NCI-H2171 (cell line): ENCODE results near the gene LMAN1L.

ENCODE experiments used
- DNase-seq: peaks from one replicate; lab custom pipeline; 2025; lab: John Stamatoyannopoulos, UW

LMAN1L gene

DNA sequence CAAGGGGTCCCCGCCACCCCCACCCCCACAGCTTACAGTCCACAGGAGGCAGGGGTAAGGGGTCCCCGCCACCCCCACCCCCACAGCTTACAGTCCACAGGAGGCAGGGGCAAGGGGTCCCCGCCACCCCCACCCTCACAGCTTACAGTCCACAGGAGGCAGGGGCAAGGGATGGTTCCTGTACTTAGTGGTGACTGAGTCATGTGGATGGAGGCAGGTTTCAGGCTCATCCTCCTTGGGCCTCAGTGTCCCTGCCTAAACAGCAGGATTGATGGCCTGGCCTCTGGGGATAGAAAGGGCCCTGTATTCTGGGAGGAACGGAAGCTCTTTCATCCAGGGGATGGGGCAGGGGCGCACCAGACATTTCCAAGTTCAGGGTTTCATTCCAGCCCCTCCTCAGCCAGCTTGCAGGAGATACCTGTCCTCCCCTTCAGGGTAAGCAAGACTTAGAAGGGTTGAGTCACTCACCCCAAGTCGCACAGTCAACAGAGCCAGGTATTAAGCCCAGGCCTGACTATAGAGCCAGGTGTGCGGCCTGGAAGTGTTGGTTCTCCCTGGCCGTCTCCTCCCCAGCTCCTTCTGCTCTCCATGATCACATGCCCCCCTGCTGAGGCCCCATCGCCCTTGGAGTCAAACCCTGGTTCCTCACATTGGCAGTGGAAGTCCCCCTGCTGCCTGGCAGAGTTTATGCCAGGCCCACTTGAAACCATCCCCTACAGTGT lies 18.2 kb upstream of the LMAN1L start:
- DNase-seq, result no peak

DNA sequence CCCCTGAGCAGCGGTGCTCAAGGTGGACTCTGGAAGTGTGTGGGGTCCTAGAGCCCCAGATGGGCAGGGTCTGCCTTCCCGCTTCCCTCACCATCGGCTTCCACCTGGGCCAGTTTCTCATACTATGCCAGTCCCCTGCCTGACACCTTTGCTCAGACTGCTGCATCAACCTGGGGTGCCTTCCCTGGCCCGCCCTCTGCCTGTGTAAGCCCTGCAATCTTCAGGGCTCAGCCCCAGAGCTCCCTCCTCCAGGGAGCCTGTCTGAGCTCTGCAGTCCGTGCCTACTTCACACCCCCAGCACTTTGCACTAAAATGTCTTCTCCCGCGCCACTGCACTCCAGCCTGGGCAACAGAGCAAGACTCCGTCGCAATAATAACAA lies 17.7 kb upstream of the LMAN1L start:
- DNase-seq, result no peak

DNA sequence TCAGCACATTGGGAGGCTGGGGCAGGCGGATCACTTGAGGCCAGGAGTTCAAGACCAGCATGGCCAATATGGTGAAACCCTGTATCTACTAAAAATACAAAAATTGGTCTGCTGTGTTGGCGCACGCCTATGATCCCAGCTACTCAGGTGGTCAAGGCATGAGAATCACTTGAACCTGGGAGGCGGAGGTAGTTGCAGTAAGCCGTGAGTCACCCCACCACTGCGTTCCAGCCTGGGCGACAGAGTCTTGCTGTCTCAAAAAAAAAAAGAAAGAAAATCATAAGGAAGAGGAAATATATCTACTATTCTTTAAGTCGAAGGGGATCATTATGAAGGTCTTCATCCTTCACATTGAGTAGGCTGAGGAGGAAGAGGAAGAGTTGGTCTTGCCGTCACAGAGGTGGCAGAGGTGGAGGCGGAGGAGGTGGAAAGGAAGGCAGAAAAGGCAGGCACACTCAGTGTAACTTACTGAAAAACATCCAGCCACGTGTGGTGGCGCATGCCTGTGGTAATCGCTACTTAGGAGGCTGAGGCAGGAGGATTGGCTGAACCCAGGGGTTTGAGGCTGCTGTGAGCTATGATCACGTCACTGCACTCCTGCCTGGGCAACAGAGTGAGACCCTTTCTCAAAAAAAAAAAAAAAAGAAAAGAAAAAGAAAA lies 16.5 kb upstream of the LMAN1L start:
- DNase-seq, result no peak

DNA sequence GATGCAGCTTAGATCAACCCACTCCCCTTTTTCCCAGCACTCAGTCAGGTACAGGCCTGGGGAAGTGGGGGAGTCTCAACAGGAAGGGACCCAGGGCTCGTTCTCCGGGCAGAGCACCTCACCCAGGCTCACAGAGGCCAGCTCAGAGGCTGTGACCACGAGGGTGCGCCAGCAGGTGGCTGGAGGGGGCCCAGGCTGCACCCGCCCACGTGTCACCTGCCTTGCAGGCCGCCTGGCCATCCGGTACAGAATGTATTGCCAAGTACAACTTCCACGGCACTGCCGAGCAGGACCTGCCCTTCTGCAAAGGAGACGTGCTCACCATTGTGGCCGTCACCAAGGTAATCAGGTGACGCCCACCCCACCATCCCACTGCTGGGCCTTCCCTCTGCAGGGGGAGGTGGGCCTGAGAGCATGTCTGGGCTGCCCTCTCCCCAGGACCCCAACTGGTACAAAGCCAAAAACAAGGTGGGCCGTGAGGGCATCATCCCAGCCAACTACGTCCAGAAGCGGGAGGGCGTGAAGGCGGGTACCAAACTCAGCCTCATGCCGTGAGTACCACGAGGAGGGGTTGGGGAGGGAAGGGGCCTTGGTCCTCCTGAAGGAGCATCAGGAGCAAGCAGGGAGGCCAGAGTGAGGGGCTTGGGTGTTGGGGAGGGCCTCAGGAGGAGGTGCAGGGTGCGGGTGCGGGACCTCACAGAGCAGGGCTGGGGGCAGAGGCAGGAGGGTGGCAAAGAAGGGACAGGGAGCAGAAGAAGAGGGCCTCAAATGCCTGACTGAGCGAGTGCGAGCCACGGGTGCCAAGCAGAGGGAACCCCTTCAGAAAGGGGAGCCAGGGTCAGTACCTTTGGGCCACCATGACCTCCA lies 14.0 kb upstream of the LMAN1L start:
- no peak for DNase-seq

DNA sequence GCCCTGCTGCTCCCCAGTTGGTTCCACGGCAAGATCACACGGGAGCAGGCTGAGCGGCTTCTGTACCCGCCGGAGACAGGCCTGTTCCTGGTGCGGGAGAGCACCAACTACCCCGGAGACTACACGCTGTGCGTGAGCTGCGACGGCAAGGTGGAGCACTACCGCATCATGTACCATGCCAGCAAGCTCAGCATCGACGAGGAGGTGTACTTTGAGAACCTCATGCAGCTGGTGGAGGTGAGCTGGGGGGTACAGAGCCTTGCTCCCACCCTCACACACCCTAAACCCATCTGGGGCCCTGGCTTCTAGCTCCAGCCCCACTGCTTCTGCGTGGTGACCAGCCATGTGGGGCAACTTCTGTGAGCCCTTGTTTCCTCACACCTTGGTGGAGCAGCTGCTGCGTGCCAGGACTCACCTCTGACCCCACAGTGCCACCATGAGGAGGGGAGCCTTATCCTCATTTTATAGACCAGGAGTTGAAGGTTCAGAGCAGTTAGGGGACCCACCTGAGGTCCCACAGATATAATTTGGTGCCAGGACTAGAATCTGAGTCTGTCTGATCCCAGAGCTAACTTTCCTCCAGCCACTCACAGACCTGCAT lies 13.3 kb upstream of the LMAN1L start:
- no peak for DNase-seq

DNA sequence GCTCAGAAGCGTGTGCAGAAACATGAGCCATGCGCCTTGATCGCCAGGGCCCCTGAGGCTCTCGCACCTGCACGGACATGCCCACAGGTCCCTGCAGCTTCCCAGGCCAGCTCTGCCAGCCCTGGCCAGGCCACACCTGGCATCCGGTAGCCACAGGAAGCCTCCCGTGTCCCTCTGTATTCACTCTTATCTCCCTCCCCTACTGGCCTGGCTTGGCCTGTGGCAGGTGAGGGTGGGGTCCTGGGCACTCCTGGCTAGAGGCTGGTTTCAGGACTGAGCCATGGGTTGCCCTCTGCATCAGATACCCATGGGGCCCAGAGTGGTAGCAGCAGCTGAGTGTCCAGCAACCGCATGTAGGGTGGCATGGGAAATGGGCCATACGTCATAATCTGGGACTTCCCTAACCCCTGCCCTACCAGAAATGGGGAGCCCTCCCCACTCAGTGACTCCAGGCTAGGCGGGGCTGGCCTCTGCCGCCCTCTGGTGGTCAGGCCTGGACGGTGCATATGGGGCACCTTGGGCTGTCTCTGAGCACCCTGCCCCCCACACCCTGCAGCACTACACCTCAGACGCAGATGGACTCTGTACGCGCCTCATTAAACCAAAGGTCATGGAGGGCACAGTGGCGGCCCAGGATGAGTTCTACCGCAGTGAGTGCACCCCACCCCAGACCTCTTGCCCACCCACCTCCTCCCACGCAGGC lies 12.6 kb upstream of the LMAN1L start:
- peak; percentile 36 for DNase-seq

DNA sequence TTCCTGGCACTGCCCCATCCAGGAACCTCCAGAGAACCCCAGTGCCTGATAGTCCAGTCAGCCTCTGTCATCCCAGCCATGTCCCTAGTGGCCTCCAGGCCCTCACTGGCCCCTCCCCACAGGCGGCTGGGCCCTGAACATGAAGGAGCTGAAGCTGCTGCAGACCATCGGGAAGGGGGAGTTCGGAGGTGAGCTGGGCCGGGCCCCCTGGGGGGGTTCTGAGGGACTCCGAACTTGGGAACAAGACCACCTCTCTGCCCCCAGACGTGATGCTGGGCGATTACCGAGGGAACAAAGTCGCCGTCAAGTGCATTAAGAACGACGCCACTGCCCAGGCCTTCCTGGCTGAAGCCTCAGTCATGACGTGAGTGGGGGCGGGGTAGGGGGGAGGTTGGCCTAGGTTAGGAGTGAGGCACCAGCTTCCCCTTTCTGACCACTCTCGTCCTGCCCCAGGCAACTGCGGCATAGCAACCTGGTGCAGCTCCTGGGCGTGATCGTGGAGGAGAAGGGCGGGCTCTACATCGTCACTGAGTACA lies 12.0 kb upstream of the LMAN1L start:
- DNase-seq, result no peak

DNA sequence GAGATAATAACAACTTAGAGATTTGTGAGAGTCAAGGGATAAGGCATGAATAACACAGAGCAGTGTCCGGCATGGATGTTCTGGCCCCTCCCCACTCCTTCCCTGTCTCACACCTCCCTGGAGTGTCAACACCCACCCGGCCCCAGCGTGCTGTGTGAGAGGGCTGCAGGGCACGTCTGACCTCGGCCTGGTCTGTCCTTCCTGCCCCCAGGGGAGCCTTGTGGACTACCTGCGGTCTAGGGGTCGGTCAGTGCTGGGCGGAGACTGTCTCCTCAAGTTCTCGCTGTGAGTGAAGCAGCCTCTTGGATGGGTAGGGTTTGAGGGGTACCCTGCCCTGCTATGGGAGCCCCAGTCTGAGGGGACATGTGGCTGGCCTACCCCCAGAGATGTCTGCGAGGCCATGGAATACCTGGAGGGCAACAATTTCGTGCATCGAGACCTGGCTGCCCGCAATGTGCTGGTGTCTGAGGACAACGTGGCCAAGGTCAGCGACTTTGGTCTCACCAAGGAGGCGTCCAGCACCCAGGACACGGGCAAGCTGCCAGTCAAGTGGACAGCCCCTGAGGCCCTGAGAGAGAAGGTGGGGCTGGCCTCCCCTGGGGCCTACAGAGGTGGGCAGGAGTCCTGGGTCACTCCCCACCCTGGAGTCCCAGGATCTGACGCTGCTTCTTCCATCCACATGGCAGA lies 11.2 kb upstream of the LMAN1L start:
- no peak for DNase-seq

DNA sequence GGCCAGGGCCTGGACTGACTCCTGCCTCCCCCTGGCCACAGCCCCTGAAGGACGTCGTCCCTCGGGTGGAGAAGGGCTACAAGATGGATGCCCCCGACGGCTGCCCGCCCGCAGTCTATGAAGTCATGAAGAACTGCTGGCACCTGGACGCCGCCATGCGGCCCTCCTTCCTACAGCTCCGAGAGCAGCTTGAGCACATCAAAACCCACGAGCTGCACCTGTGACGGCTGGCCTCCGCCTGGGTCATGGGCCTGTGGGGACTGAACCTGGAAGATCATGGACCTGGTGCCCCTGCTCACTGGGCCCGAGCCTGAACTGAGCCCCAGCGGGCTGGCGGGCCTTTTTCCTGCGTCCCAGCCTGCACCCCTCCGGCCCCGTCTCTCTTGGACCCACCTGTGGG lies 10.3 kb upstream of the LMAN1L start:
- DNase-seq, result no peak

DNA sequence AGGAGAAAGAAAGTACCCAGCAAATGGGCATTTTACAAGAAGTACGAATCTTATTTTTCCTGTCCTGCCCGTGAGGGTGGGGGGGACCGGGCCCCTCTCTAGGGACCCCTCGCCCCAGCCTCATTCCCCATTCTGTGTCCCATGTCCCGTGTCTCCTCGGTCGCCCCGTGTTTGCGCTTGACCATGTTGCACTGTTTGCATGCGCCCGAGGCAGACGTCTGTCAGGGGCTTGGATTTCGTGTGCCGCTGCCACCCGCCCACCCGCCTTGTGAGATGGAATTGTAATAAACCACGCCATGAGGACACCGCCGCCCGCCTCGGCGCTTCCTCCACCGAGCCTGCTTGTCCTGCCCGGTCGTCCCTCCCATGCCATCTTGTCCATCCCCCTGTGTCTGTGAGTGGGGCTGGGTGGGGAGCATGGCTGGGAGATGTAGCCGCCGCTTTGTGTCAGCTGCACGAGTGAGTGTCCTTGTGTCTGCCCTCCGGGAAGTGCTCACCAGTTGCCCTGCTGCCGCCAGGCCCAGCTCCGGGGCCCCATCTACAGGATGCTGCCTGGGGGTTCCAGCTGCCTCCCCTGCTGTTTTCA lies 9.7 kb upstream of the LMAN1L start:
- DNase-seq, result no peak

DNA sequence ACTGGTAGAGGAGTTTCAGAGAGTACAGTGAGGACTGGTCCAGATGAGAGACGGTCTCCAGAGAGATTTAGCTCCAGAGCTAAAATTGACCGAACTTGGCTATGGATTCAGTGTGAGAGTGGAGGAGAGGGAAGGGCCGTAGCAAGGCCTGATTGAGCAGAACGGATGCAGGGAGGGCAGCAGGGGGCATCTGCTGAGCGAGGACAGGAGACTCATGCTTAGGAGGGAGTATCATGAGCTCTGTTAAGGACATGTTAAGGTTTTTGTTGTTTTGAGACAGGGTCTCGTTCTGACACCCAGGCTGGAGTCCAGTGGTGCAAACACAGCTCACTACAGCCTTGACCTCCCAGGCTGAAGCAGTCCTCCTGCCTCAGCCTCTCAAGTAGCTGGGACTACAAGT lies 7.7 kb upstream of the LMAN1L start:
- DNase-seq, result no peak

DNA sequence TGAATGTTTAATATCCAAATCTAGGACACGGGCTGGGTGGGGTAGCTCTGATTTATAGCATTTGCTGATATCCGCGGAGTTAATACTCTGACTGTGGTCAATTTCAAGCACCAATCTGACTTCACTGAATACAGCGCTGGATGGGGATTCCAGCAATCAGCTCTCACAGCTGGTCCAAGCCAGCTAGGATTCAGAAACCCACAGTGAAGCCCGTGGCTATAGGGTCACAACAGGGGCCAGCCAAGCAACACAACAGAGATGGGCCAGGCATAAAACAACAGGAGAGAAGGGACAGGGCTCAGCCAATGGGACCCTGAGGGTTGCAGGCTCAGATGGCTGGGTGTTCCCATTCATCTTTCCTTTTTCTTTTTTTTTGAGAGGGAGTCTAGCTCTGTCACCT lies 5.4 kb upstream of the LMAN1L start:
- no peak for DNase-seq

DNA sequence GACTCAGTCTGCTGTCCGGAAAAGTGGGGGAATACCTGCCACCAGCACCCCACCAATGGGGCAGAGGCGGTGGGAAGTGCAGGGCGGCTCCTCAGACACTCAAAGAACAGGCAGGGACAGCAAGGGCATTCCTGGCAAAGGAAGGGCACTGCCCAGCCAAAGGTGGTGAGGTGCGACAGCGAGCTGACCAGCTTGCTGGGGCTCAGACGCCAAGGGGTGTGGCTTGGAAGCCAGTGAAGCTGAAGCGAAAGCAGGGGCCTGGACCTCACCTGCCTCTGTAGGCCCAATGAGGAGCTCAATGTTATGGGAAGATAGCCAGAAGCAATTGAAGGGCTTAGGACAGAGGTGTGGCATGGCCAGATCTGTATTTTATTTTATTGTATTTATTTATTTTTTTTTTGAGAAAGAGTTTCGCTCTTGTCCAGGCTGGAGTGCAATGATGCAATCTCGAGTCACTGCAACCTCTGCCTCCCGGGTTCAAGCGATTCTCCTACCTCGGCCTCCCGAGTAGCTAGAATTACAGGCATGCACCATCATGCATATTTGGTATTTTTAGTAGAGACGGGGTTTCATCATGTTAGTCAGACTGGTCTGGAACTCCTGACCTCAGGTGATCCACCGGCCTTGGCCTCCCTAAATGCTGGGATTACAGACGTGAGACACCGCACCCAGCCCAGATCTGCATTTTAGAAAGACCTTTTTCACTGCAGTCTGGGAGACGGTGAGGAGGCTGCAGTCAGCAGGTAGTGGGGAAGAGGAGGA lies 4.4 kb upstream of the LMAN1L start:
- DNase-seq, result no peak

DNA sequence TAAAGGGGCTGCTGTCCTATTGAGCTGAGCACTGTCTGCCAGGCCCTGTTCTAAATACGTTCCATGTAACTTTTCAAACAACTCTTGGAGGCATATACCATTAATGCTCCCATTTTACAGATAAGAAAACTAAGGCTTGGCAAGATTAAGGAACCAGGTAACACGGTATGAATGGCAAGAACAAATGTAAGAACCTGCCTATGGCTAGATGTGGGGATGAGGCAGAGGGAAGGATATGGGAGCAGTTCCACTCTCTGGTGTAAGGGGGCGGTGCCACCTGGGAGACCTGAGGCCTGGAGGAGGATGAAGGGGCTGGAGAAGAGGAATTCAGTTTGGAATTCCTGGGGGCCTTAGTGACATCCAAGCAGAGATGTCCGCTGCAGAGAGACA lies 3.8 kb upstream of the LMAN1L start:
- DNase-seq, result no peak

DNA sequence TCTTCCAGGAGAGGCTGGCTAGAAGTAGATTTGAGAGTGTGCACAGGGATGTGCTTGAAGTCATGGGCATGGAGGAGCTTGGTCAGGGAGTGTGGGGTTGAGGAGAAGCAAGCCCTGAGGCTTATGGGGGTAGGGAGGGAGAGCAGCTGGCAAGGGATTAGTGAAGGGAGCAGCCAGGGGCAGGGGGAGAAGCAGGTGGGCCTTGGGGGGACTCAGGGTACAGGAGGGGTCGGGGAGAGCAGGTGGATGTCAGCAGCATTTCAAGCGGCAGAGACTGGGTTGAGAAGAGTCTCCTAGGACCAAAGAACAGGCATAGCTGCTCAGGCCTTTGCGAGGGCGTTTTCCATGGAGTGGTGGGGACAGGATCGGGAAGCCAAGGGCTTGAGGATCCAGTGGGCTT lies 3.4 kb upstream of the LMAN1L start:
- no peak for DNase-seq

DNA sequence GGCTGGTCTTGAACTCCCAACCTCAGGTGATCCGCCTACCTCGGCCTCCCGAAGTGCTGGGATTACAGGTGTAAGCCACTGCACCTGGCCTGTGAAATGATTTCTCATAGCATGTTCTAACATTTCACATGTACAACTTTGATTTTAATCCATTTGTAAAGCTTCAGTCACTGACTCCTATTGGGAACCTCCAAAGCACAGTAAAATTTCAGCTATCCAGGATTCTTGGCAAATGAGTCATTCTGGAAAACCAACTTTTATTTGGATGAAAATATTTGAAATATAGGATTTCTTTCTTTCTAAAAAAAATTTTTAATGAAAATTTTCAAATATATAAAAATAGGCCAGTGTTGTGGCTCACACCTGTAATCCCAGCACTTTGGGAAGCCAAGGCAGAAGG lies 2.7 kb upstream of the LMAN1L start:
- no peak for DNase-seq

DNA sequence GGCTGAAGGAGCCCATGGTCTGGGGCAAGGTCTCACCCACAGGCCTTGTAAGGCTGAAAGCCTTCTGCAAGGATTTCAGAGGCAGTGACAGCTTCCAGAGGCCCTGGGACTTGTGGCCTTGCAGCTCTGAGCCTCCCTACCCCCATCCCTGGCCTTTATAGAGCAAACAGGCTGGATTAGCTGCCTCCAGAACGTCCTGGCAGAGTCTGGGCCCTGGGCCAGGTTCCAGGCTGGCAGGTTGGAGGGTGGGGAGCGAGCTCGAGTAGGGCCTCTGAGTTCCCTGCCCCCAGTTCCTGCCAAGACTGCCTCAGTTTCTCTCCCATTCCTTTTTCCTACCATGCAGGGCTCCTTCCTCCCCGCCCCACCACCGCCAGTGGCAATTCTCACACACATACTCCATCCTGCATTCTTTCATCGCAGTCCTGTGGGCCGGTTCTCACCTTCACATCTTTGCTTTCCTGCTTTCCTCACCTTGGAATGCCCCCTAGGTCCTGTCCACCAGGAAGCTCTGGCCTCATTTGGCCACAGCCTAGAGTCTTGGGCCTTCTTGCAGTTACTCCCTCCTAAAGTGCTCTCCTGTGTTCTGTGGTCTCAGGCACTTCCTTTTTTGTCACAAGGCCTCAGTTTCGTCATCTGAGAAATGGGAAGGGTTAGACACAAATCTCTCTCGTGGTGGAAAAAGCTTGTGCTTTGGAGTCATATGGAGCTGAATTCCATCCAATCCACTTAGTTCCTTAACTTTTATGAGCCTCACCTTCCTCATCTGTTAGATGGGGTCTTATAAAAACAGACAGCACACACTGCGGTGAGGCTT lies 2.7 kb downstream of the LMAN1L start:
- no peak for DNase-seq

DNA sequence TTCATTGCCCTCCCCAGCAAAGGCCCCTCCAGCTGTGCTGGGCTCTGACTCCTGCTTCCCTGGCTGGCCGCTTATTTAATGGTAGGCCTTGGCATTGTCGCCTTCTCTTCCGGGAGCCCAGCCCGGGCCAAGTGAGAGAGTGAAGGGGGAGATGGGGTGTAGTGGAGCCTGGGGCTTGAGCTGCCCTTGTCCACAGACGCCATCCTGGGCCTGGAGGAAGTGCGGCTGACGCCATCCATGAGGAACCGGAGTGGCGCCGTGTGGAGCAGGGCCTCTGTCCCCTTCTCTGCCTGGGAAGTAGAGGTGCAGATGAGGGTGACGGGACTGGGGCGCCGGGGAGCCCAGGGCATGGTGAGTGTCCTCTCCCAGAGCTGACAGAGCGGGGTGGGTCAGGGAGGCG lies 3.3 kb downstream of the LMAN1L start:
- DNase-seq, result no peak
